ENCODE data around the gene HELZ. TPM values are rescaled to one million over a fixed set of nuclear protein-coding genes. Genes with fewer than 3 reads are reported as not detected.

Gene HELZ
- total RNA-seq, 1 experiment from 2014 or later: 40.5 TPM

DNA sequence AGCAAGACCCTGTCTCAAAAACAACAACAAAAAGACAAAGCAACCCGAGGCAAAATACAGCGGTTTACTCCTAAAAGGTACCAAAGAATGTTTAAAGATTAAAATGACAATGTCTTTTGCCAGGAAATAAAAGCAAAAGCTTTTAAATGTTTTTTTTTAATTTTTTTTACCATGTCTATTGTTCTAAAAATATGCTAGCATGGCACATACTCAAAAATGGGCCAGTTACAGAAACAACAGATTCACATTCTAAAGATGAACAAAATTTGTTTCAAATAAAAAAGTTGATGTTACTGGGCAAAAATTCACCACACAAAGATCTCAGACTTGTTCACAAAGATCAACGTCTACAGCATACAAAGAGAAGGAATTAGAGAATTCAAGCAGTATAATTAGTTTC, 159.6 kb downstream of the HELZ start:
- TF ChIP-seq SRF (IDR thresholded peaks at IDR 0.05; ENCODE audit: low read depth) (no peak), CBX3 (IDR thresholded peaks at IDR 0.05; ENCODE audit: low read depth) (no peak)
- Histone ChIP-seq H3K4me2 (ENCODE audit: low read length) (no peak overlapping the region), H3K9ac (ENCODE audit: low read length) (no peak overlapping the region), H3K27ac (ENCODE audit: low read depth, low read length) (no peak overlapping the region), H3K9me2 (ENCODE audit: insufficient read depth) (no peaks in the 10 kb centered on the region), H3K9me3 (ENCODE audit: control insufficient read depth in 1 of 2, insufficient read depth in 1 of 2, low read depth in 1 of 2, low read length in 2 of 2) (no peaks in the 10 kb centered on the region), H3K36me3 (ENCODE audit: control insufficient read depth in 1 of 2, insufficient read depth in 2 of 2, low read length in 2 of 2) (no peaks in the 10 kb centered on the region), H3K4me1 (ENCODE audit: control insufficient read depth in 1 of 2, insufficient read depth in 2 of 2, low read length in 2 of 2) (no peaks in the 10 kb centered on the region), H3K27me3 (ENCODE audit: insufficient read depth, low read length) (no peaks in the 10 kb centered on the region), H3K4me3 (replicated peaks in 1 of 2; ENCODE audit: low read depth in 1 of 2, low read length in 2 of 2) (no peak overlapping the region), H2AFZ (ENCODE audit: low read depth, low read length, poor library complexity, severe bottlenecking) (no peak overlapping the region), H4K20me1 (ENCODE audit: insufficient read depth) (no peaks in the 10 kb centered on the region), H3K79me2 (ENCODE audit: insufficient read depth, low read length) (no peaks in the 10 kb centered on the region)
- POLR2A ChIA-PET: no interaction called here
- RAD21 ChIA-PET (ENCODE audit: low non-redundant PET in 1 of 2, low total read pairs in 2 of 2, uncharacterized antibody in 2 of 2, unreplicated experiment in 2 of 2): no interaction called here
- intact Hi-C loops (cut with micrococcal nuclease): no loop called here
- DNase-seq (ENCODE audit: low read depth, low spot score) (no peak), ATAC-seq (no peak)
- CTCF ChIA-PET: no interaction called here
- BruUV-seq (replicated peaks): no TSS peak

DNA sequence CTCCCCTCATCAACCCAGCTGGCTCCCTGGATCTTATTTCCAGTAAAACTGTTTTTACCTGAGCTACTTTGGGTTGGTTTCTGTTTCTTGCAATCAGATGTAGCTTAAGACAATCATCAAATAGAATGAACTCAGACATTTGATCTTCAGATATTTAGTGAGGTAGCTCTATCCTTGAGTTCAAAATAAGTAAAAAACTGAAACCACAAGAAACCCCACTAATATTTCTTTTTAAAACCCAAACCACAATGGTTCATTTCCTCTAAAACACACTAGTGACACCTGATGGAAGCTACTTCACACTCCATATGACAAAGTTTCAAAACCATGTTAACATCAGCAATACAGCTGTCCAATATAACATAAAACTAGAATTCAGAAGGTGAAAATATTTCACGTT, 162.9 kb downstream of the HELZ start:
- CTCF ChIA-PET: interaction anchor here (1.2 to 2.1 kb wide), 2 partner anchors 9 to 167 kb away, joined by 4 to 7 read pairs; no protein-coding TSS in a partner anchor
- TF ChIP-seq, protein P1, sequence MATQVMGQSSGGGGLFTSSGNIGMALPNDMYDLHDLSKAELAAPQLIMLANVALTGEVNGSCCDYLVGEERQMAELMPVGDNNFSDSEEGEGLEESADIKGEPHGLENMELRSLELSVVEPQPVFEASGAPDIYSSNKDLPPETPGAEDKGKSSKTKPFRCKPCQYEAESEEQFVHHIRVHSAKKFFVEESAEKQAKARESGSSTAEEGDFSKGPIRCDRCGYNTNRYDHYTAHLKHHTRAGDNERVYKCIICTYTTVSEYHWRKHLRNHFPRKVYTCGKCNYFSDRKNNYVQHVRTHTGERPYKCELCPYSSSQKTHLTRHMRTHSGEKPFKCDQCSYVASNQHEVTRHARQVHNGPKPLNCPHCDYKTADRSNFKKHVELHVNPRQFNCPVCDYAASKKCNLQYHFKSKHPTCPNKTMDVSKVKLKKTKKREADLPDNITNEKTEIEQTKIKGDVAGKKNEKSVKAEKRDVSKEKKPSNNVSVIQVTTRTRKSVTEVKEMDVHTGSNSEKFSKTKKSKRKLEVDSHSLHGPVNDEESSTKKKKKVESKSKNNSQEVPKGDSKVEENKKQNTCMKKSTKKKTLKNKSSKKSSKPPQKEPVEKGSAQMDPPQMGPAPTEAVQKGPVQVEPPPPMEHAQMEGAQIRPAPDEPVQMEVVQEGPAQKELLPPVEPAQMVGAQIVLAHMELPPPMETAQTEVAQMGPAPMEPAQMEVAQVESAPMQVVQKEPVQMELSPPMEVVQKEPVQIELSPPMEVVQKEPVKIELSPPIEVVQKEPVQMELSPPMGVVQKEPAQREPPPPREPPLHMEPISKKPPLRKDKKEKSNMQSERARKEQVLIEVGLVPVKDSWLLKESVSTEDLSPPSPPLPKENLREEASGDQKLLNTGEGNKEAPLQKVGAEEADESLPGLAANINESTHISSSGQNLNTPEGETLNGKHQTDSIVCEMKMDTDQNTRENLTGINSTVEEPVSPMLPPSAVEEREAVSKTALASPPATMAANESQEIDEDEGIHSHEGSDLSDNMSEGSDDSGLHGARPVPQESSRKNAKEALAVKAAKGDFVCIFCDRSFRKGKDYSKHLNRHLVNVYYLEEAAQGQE (IDR thresholded peaks at IDR 0.05; ENCODE audit: low read depth): no peak
- 0 out of 2 replicates have a peak, but pooled peaks have one; percentile 19 for TF ChIP-seq RAD21 (IDR thresholded peaks at IDR 0.05; ENCODE audit: low read depth)
- TF ChIP-seq, protein P2, sequence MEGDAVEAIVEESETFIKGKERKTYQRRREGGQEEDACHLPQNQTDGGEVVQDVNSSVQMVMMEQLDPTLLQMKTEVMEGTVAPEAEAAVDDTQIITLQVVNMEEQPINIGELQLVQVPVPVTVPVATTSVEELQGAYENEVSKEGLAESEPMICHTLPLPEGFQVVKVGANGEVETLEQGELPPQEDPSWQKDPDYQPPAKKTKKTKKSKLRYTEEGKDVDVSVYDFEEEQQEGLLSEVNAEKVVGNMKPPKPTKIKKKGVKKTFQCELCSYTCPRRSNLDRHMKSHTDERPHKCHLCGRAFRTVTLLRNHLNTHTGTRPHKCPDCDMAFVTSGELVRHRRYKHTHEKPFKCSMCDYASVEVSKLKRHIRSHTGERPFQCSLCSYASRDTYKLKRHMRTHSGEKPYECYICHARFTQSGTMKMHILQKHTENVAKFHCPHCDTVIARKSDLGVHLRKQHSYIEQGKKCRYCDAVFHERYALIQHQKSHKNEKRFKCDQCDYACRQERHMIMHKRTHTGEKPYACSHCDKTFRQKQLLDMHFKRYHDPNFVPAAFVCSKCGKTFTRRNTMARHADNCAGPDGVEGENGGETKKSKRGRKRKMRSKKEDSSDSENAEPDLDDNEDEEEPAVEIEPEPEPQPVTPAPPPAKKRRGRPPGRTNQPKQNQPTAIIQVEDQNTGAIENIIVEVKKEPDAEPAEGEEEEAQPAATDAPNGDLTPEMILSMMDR (IDR thresholded peaks at IDR 0.05 in 2 of 3, conservative IDR thresholded peaks at IDR 0.05 in 1 of 3; ENCODE audit: borderline replicate concordance in 1 of 3, insufficient read depth in 1 of 3, low read depth in 2 of 3, low read length in 2 of 3): peak in 1 of 3 experiments; percentile 25; a peak in 1 of 6 replicates
- Histone ChIP-seq H4K20me1 (ENCODE audit: insufficient read depth) (no peaks in the 10 kb centered on the region), H3K27ac (ENCODE audit: low read depth, low read length) (no peak overlapping the region), H2AFZ (ENCODE audit: low read depth, low read length, poor library complexity, severe bottlenecking) (no peak overlapping the region), H3K9me2 (ENCODE audit: insufficient read depth) (no peaks in the 10 kb centered on the region), H3K4me3 (replicated peaks in 1 of 2; ENCODE audit: low read depth in 1 of 2, low read length in 2 of 2) (no peak overlapping the region), H3K4me2 (ENCODE audit: low read length) (no peak overlapping the region), H3K79me2 (ENCODE audit: insufficient read depth, low read length) (no peaks in the 10 kb centered on the region), H3K9me3 (ENCODE audit: control insufficient read depth in 1 of 2, insufficient read depth in 1 of 2, low read depth in 1 of 2, low read length in 2 of 2) (no peaks in the 10 kb centered on the region), H3K27me3 (ENCODE audit: insufficient read depth, low read length) (no peaks in the 10 kb centered on the region), H3K36me3 (ENCODE audit: control insufficient read depth in 1 of 2, insufficient read depth in 2 of 2, low read length in 2 of 2) (no peaks in the 10 kb centered on the region), H3K4me1 (ENCODE audit: control insufficient read depth in 1 of 2, insufficient read depth in 2 of 2, low read length in 2 of 2) (no peaks in the 10 kb centered on the region), H3K9ac (ENCODE audit: low read length) (no peak overlapping the region)
- POLR2A ChIA-PET: no interaction called here
- ATAC-seq: no peak
- RAD21 ChIA-PET (ENCODE audit: low non-redundant PET in 1 of 2, low total read pairs in 2 of 2, uncharacterized antibody in 2 of 2, unreplicated experiment in 2 of 2): interaction anchor here in 1 of 2 experiments (0.9 kb wide), 1 partner anchor 167 kb away, joined by 3 read pairs; no protein-coding TSS in a partner anchor
- intact Hi-C loops (cut with micrococcal nuclease): no loop called here
- DNase-seq (ENCODE audit: low read depth, low spot score): no peak
- BruUV-seq (replicated peaks): no TSS peak
